Measurements from ENCODE around the gene AQP12B. TPM values are rescaled to one million over a fixed set of nuclear protein-coding genes. Genes with fewer than 3 reads are reported as not detected.

The AQP12B gene
- total and polyA plus RNA-seq, 2 donors from 2014 or later, result not detected

DNA sequence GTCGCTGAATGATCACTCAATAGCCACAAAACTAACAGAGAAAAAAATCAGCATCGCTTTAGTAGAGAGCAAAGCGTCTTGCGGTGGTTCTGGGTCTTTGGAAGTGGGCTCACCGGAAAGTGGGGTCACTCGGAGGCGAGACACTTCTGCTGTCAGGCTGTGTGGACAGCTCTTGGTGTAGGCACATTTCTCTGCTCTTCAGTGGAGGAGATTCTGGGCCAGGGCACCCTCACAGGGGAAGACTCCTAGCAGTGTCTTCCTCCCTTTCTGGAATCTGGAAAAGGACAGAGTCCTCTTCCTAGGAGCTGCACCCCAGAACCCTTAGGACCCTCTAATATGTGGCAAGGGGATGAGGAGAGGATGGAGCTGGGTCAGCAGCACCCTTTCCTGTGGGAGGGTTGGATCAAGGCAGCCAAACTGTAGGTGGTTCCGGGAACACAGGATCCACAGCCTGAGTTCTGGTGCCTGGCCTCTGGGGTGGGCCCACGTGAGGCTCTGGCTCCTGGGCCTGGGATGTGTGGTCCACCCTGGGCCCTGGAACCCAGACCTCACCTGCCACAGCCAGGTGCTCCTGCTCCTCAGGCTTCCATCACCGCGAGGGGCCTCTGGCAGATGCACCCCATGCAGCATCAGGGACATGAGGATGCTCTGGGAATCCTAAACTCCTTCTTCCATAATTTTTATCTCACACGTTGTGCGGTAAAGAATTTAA lies 32.3 kb downstream of the AQP12B start:
- DNase-seq (no peak), FAIRE-seq (no peak)
- TF ChIP-seq, protein P1, sequence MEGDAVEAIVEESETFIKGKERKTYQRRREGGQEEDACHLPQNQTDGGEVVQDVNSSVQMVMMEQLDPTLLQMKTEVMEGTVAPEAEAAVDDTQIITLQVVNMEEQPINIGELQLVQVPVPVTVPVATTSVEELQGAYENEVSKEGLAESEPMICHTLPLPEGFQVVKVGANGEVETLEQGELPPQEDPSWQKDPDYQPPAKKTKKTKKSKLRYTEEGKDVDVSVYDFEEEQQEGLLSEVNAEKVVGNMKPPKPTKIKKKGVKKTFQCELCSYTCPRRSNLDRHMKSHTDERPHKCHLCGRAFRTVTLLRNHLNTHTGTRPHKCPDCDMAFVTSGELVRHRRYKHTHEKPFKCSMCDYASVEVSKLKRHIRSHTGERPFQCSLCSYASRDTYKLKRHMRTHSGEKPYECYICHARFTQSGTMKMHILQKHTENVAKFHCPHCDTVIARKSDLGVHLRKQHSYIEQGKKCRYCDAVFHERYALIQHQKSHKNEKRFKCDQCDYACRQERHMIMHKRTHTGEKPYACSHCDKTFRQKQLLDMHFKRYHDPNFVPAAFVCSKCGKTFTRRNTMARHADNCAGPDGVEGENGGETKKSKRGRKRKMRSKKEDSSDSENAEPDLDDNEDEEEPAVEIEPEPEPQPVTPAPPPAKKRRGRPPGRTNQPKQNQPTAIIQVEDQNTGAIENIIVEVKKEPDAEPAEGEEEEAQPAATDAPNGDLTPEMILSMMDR (IDR thresholded peaks at IDR 0.05; ENCODE audit: borderline replicate concordance, extremely low read depth, insufficient read depth), result no peak
- no peaks in the 10 kb centered on the region for H3K27me3 ChIP-seq (ENCODE audit: control insufficient read depth, insufficient read depth, low read length)
- no peaks in the 10 kb centered on the region for H3K4me1 ChIP-seq (ENCODE audit: control insufficient read depth in 2 of 3, insufficient read depth in 2 of 3, low read depth in 1 of 3, low read length in 3 of 3)
- intact Hi-C loops (cut with DNase I), result no loop called here
- no peak overlapping the region for H3K27ac ChIP-seq (ENCODE audit: low read depth in 2 of 2, low read length in 2 of 2)
- no peaks in the 10 kb centered on the region for H3K9me3 ChIP-seq (ENCODE audit: control insufficient read depth in 2 of 3, insufficient read depth in 1 of 3, low read length in 3 of 3)
- no peaks in the 10 kb centered on the region for H3K36me3 ChIP-seq (ENCODE audit: control insufficient read depth in 2 of 3, insufficient read depth in 3 of 3, low read length in 3 of 3)
- no peak overlapping the region for H3K9ac ChIP-seq (ENCODE audit: low read length in 3 of 3)
- no peak overlapping the region for H3K4me3 ChIP-seq (ENCODE audit: low read length in 3 of 3)

DNA sequence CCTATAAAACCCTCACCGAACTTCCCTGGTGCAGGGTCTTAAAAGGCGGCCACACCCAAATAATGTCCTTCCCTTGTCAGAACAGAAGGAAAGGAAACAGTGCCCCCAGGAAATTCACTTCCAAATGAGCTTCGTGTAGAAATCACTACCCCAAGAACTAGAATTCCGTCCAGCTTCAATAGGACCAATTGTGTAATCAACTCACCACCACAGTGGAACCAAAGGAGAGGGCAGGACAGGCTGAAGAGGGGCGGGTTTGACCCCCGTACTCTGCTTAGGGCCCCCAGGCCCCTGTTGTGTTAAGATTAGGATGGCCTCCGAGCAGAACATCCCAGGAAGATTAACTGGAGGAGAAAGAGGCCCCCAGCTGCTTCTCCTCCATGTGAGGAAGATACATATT lies 33.4 kb downstream of the AQP12B start:
- no peaks in the 10 kb centered on the region for H3K36me3 ChIP-seq (ENCODE audit: control insufficient read depth in 2 of 3, insufficient read depth in 3 of 3, low read length in 3 of 3)
- FAIRE-seq (no peak), DNase-seq (no peak)
- intact Hi-C loops (cut with DNase I), result no loop called here
- H3K9me3 ChIP-seq (ENCODE audit: control insufficient read depth in 2 of 3, insufficient read depth in 1 of 3, low read length in 3 of 3), result no peaks in the 10 kb centered on the region
- no peak overlapping the region for H3K9ac ChIP-seq (ENCODE audit: low read length in 3 of 3)
- H3K27me3 ChIP-seq (ENCODE audit: control insufficient read depth, insufficient read depth, low read length), result no peaks in the 10 kb centered on the region
- H3K4me3 ChIP-seq (ENCODE audit: low read length in 3 of 3), result no peak overlapping the region
- H3K4me1 ChIP-seq (ENCODE audit: control insufficient read depth in 2 of 3, insufficient read depth in 2 of 3, low read depth in 1 of 3, low read length in 3 of 3), result no peaks in the 10 kb centered on the region
- TF ChIP-seq, protein P1 (IDR thresholded peaks at IDR 0.05; ENCODE audit: borderline replicate concordance, extremely low read depth, insufficient read depth), result no peak
- H3K27ac ChIP-seq (ENCODE audit: low read depth in 2 of 2, low read length in 2 of 2), result no peak overlapping the region

DNA sequence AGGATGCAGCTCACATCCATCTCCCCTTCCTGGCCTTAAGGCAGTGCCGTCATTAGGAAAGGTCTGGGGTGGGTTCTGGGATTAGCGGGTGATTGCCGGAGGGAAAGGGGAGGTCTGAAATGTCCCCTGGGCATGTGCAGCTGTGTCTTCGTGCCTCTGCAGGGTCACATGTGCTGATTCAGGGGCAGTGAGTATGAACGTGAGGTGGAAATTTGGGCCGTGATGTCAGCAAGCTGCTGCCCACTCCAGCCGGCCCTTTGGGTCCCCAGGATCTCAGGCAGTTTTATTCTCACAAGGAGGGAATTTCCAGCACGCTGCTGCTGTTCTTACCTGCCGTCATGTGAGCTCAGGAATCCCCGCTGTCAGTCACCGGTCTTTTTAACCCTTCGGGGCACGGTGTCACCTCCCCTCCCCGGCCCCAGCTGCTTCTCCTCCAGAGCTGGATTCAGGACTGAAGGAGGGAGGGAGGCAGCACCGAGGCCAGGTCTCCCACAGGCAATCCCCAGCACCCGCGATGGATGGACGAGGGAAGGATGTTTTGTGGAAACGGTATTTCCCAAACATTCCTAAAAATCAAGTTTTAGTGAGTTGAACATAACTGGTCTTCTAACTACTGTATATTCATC lies 33.9 kb downstream of the AQP12B start:
- Histone ChIP-seq H3K36me3 (ENCODE audit: control insufficient read depth in 2 of 3, insufficient read depth in 3 of 3, low read length in 3 of 3) (no peaks in the 10 kb centered on the region), H3K9ac (ENCODE audit: low read length in 3 of 3) (no peak overlapping the region), H3K27ac (ENCODE audit: low read depth in 2 of 2, low read length in 2 of 2) (no peak overlapping the region), H3K27me3 (ENCODE audit: control insufficient read depth, insufficient read depth, low read length) (no peaks in the 10 kb centered on the region), H3K4me3 (ENCODE audit: low read length in 3 of 3) (no peak overlapping the region), H3K4me1 (ENCODE audit: control insufficient read depth in 2 of 3, insufficient read depth in 2 of 3, low read depth in 1 of 3, low read length in 3 of 3) (no peaks in the 10 kb centered on the region), H3K9me3 (ENCODE audit: control insufficient read depth in 2 of 3, insufficient read depth in 1 of 3, low read length in 3 of 3) (no peaks in the 10 kb centered on the region)
- DNase-seq (peak in 1 of 5 donors; percentile 52), FAIRE-seq (no peak)
- intact Hi-C loops (cut with DNase I), result no loop called here
- TF ChIP-seq, protein P1 (IDR thresholded peaks at IDR 0.05; ENCODE audit: borderline replicate concordance, extremely low read depth, insufficient read depth), result no peak
